Stimulated activated CD8-positive, alpha-beta memory T cell treated with anti-CD3 and anti-CD28 coated beads, Interleukin-12 subunit alpha, Interleukin-12 subunit beta, amount 100 ng/mL, for 4 hours (primary cell): ENCODE data around the gene MIA.
"Not testable (repeated sequence)": the region's sequence is repeated elsewhere in the genome, so short reads cannot be mapped to it uniquely, and the experiment has no call there.

Experiments
- DNase-seq: peaks from one replicate; pipeline ENCODE4 v3.0.0-alpha.2; 2020; ENCODE audit warnings: low read depth

Gene MIA

DNA sequence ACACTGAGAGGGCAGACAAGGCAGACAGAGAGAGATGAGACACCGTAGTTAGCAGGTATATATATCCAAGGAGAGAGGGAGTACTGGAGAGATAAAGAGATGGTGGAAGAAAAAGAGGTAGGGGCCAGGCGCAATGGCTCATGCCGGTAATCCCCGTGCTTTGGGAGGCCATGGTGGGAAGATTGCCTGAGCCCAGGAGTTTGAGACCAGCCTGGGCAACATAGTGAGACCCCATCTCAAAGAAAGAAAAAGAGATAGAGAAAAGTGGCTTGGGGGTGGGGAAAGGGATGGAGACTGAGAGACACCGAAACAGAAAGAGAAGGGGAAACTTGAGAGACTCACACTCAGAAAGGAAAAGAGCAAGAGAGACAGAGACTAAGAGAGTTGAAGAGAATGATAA, 5.3 kb downstream of the MIA start:
- DNase-seq, result no peak

- DNase-seq, result no peak
These were observed 5.8 kb downstream of the MIA start for GRCh38 chr19:40781140-40781539.

DNA sequence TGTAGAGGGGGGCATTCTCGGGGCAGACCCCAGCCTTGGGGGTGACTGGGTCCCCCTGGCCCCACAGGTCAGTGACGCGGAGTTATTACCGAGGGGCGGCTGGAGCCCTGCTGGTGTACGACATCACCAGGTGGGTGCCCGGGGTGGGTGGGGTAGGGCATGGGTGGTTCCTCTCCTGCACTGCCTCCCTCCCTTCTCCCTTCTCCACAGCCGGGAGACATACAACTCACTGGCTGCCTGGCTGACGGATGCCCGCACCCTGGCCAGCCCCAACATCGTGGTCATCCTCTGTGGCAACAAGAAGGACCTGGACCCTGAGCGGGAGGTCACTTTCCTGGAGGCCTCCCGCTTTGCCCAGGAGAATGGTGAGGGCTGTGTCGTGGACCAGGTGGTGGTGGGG, 8.4 kb downstream of the MIA start:
- DNase-seq, result no peak

GRCh38 chr19:40784146-40784545, 8.8 kb downstream of the MIA start:
- not testable (repeated sequence) for DNase-seq

- no peak for DNase-seq
These were observed 10.2 kb downstream of the MIA start for GRCh38 chr19:40785526-40785925.

DNA sequence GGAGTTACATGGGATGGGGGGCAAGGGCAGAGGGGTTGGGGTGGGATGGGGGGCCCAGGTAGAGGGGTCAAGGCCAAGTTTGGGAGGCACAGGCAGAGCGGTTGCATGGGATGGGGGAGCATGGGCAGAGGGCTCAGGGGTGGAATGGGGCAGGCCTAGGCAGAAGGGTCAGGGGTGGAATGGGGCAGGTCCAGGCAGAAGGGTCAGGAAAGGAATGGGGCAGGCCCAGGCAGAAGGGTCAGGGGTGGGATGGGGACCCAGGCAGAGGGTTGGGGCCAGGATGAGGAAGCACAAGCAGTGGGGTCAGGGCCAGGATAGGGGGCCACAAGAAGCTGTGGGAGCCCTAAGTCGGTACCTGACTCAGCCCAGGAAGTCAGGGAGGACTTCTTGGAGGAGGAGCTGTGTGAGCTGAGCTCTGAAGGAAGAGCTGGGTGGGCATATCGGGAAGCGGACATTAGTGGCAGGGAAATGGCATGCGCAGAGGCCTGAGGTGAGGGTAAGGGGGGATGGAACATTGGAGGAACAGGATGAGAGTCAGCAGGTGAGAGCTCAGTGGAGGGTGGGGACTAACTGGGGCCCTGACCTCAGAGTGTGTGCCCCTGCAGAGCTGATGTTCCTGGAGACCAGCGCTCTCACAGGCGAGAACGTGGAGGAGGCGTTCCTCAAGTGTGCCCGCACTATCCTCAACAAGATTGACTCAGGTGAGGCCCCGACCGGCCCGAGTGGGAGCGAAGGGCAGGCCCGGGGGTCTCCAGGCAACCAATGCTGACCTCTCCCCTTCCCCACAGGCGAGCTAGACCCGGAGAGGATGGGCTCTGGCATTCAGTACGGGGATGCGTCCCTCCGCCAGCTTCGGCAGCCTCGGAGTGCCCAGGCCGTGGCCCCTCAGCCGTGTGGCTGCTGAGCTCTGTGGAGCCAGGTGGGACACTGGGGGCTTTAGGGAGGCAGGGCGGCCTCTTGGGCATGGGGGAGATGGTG, 11.0 kb downstream of the MIA start:
- DNase-seq, result no peak

- DNase-seq, result no peak
These were observed 16.0 kb downstream of the MIA start for GRCh38 chr19:40791349-40791748.

DNA sequence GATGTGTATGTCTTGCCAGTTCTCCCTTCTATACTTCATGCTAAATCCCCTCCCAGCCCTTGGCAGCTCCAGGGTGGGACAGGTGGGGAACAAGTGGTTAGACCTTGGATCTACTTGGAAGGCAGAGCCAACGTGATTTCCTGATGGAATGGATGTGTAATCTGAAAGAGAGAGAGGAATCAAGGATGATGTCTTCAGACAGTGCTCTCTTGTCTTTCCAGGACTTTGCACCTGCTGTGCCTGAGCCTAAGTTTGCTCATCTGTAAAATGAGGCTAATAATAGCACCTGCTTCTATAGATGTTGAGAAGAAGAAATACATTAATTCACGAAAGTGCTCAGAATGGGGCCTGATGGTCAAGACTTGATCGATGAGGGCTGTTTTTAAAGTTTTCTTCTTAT, 16.7 kb downstream of the MIA start:
- no peak for DNase-seq

- no peak for DNase-seq
These were observed 22.0 kb downstream of the MIA start for GRCh38 chr19:40797166-40797962.

- no peak for DNase-seq
These were observed 22.8 kb downstream of the MIA start for GRCh38 chr19:40797963-40798682.

DNA sequence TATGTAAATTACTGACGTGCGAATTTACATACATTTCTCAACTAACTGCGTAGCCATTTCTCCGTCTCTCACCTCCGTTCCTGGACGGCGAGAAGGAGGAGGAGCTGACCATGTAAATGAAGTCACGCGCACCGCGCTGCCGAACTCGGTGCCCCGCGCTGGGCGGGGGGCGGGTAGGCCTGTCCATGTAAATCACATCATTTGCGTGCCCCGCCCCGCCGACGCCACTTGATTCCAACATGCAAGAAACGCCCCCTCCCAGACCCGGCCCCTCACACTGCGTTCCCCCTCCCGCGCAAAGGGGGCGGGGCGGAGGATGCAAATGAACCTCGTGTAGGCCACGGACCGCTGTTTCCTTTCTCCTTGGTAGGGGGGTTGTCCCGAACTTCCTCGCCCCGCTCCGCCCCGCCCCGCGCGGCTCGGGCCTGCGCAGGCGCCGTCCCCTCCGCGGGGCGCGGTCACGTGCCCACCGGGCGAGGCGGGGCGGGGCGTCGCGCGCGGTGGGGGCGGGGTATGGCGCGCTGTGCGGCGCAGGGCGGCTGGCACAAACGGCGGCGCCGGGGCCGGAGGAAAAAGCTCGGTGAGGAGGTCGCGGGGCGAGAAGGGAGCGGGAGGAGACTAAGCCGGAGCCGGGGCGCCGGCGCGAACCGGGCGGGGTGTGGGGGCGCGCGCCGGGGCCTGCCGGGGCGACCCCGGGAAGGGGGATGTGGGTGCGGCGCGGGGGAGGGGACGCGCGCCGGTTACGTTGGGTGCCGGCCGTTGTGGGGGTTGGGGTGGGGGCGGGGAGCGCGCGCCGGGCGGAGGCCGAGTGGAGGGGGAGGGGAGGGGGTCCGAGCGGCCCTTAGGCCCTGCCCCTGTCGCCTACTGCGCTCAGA, 23.6 kb downstream of the MIA start, which contains the start of gene EGLN2:
Gene EGLN2 (plus strand): TSS at position 509 of the 875 bp plus-strand sequence. CDS start 1,382 bp downstream, outside the sequence.
- DNase-seq, result peak; percentile 100

- no peak for DNase-seq
These were observed 24.4 kb downstream of the MIA start for GRCh38 chr19:40799558-40800338.

DNA sequence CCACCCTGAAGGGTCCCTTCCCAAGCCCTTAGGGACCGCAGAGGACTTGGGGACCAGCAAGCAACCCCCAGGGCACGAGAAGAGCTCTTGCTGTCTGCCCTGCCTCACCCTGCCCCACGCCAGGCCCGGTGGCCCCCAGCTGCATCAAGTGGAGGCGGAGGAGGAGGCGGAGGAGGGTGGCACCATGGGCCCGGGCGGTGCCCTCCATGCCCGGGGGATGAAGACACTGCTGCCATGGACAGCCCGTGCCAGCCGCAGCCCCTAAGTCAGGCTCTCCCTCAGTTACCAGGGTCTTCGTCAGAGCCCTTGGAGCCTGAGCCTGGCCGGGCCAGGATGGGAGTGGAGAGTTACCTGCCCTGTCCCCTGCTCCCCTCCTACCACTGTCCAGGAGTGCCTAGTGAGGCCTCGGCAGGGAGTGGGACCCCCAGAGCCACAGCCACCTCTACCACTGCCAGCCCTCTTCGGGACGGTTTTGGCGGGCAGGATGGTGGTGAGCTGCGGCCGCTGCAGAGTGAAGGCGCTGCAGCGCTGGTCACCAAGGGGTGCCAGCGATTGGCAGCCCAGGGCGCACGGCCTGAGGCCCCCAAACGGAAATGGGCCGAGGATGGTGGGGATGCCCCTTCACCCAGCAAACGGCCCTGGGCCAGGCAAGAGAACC, 25.1 kb downstream of the MIA start:
- no peak for DNase-seq

DNA sequence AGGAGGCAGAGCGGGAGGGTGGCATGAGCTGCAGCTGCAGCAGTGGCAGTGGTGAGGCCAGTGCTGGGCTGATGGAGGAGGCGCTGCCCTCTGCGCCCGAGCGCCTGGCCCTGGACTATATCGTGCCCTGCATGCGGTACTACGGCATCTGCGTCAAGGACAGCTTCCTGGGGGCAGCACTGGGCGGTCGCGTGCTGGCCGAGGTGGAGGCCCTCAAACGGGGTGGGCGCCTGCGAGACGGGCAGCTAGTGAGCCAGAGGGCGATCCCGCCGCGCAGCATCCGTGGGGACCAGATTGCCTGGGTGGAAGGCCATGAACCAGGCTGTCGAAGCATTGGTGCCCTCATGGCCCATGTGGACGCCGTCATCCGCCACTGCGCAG, 25.7 kb downstream of the MIA start:
- no peak for DNase-seq

GRCh38 chr19:40801426-40802299, 26.3 kb downstream of the MIA start:
- no peak for DNase-seq

DNA sequence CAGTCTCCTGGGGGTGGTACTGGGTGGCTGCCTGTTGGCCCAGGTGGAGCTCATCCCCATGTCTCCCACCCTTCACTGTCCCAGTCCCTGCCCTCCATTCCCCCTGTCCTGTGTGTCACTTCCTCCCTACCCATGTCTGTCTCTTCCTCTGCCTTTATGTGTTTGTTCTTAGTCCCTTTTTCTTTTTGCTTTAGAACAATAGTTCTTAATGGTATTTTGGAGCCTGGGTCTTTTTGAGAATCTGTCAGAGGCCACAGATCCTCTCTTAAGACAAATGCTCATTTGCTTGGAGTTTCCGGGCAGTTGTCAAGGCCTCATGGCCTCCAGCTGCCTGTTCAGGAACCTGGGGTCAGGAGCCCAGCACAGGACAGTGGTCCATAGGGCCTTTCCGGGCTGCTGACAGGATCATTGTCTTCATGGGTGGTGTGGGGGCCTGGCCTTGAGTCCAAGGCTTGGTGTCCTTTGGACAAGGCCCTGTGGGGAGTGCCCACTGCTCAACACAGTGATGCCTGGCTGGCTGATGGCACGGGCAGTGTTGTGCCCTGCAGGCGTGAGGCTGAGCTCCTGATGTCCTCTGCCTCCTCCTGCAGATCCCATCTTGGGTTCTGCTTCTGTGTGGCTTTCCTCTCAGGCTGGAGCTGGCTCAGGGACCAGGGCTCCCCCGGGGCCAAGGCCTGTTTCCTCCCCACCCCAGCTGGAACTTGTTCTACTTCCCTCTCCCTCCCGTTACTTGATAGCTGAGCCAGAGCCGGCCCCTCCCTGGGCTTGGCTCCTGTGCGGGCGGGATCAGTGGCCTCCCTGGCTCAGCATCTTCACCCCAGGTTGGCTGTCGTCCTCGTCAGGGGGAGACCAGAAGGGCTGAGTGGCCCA, 27.2 kb downstream of the MIA start:
- no peak for DNase-seq

GRCh38 chr19:40803170-40803856, 28.0 kb downstream of the MIA start:
- no peak for DNase-seq
